ENCODE data around the gene EXOSC6. TPM values are rescaled to one million over a fixed set of nuclear protein-coding genes. Genes with fewer than 3 reads are reported as not detected.
"Not testable (repeated sequence)": the region's sequence is repeated elsewhere in the genome, so short reads cannot be mapped to it uniquely, and the experiment has no call there.

Gene EXOSC6
- total RNA-seq, 1 experiment from 2014 or later, result 49.8 TPM

GRCh38 chr16:70223216-70223615 is 28.5 kb downstream of the EXOSC6 start:
- BruUV-seq (replicated peaks); POLR2A ChIA-PET: not testable (repeated sequence)

GRCh38 chr16:70222574-70222973 is 29.2 kb downstream of the EXOSC6 start:
- H3K27me3 Mint-ChIP-seq (ENCODE audit: insufficient read depth, unreplicated experiment); H3K4me3 Mint-ChIP-seq (ENCODE audit: unreplicated experiment); intact Hi-C loops (cut with micrococcal nuclease); H3K9me3 Mint-ChIP-seq (ENCODE audit: unreplicated experiment); BruUV-seq (replicated peaks); DNase-seq (ENCODE audit: unreplicated experiment); H3K27ac Mint-ChIP-seq (ENCODE audit: low read depth, unreplicated experiment); POLR2A ChIA-PET: not testable (repeated sequence)
- CTCF ChIA-PET, result interaction anchor here (0.6 kb wide), 1 partner anchor 93 kb away, joined by 3 read pairs; no protein-coding TSS in a partner anchor
- H3K36me3 Mint-ChIP-seq (ENCODE audit: insufficient read depth, unreplicated experiment), result peaks cover 80% of the 10 kb centered on the region
- H3K4me1 Mint-ChIP-seq (ENCODE audit: insufficient read depth, unreplicated experiment), result peaks cover 11% of the 10 kb centered on the region

More at GRCh38 chr16:70223216-70223615, 28.5 kb downstream of the EXOSC6 start:
- intact Hi-C loops (cut with micrococcal nuclease); DNase-seq (ENCODE audit: unreplicated experiment); H3K4me3 Mint-ChIP-seq (ENCODE audit: unreplicated experiment); H3K9me3 Mint-ChIP-seq (ENCODE audit: unreplicated experiment); H3K27me3 Mint-ChIP-seq (ENCODE audit: insufficient read depth, unreplicated experiment): not testable (repeated sequence)
- H3K27ac Mint-ChIP-seq (ENCODE audit: low read depth, unreplicated experiment), result peak overlapping the region; percentile 46
- peaks cover 11% of the 10 kb centered on the region for H3K4me1 Mint-ChIP-seq (ENCODE audit: insufficient read depth, unreplicated experiment)
- CTCF ChIA-PET, result interaction anchor here (0.6 kb wide), 1 partner anchor 92 kb away, joined by 3 read pairs; no protein-coding TSS in a partner anchor
- peaks cover 80% of the 10 kb centered on the region for H3K36me3 Mint-ChIP-seq (ENCODE audit: insufficient read depth, unreplicated experiment)

GRCh38 chr16:70218586-70218985 is 33.2 kb downstream of the EXOSC6 start:
- POLR2A ChIA-PET; intact Hi-C loops (cut with micrococcal nuclease); H3K27me3 Mint-ChIP-seq (ENCODE audit: insufficient read depth, unreplicated experiment); H3K9me3 Mint-ChIP-seq (ENCODE audit: unreplicated experiment); BruUV-seq (replicated peaks); H3K4me1 Mint-ChIP-seq (ENCODE audit: insufficient read depth, unreplicated experiment); CTCF ChIA-PET; H3K4me3 Mint-ChIP-seq (ENCODE audit: unreplicated experiment); H3K27ac Mint-ChIP-seq (ENCODE audit: low read depth, unreplicated experiment): not testable (repeated sequence)
- peak; percentile 21 for DNase-seq (ENCODE audit: unreplicated experiment)
- H3K36me3 Mint-ChIP-seq (ENCODE audit: insufficient read depth, unreplicated experiment), result peaks cover 80% of the 10 kb centered on the region

DNA sequence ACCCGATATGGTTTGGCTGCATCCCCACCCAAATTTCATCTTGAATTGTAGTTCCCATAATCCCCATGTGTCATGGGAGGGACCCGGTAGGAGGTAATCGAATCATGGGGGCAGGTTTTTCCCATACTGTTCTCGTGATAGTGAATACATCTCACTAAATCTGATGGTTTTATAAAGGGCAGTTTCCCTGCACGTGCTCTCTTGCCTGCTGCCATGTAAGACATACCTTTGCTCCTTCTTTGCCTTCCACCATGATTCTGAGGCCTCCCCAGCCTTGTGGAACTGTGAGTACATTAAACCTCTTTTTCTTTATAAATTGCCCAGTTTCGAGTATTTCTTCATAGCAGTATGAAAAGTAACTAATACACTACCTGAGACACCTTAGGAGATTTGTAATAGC is 45.4 kb downstream of the EXOSC6 start:
- CTCF ChIA-PET, result not testable (repeated sequence)
- H3K36me3 Mint-ChIP-seq (ENCODE audit: insufficient read depth, unreplicated experiment), result peaks cover 29% of the 10 kb centered on the region

GRCh38 chr16:70204668-70205405 is 46.9 kb downstream of the EXOSC6 start:
- intact Hi-C loops (cut with micrococcal nuclease); H3K4me1 Mint-ChIP-seq (ENCODE audit: insufficient read depth, unreplicated experiment); H3K9me3 Mint-ChIP-seq (ENCODE audit: unreplicated experiment); H3K27me3 Mint-ChIP-seq (ENCODE audit: insufficient read depth, unreplicated experiment); CTCF ChIA-PET; POLR2A ChIA-PET; H3K4me3 Mint-ChIP-seq (ENCODE audit: unreplicated experiment); H3K27ac Mint-ChIP-seq (ENCODE audit: low read depth, unreplicated experiment); DNase-seq (ENCODE audit: unreplicated experiment); BruUV-seq (replicated peaks): not testable (repeated sequence)
- H3K36me3 Mint-ChIP-seq (ENCODE audit: insufficient read depth, unreplicated experiment), result peaks cover 27% of the 10 kb centered on the region

More for the DNA sequence above, 45.4 kb downstream of the EXOSC6 start:
- DNase-seq (ENCODE audit: unreplicated experiment); intact Hi-C loops (cut with micrococcal nuclease); BruUV-seq (replicated peaks); H3K4me1 Mint-ChIP-seq (ENCODE audit: insufficient read depth, unreplicated experiment); H3K9me3 Mint-ChIP-seq (ENCODE audit: unreplicated experiment); H3K27me3 Mint-ChIP-seq (ENCODE audit: insufficient read depth, unreplicated experiment); H3K4me3 Mint-ChIP-seq (ENCODE audit: unreplicated experiment); POLR2A ChIA-PET: not testable (repeated sequence)
- H3K27ac Mint-ChIP-seq (ENCODE audit: low read depth, unreplicated experiment), result peak overlapping the region; percentile 16

DNA sequence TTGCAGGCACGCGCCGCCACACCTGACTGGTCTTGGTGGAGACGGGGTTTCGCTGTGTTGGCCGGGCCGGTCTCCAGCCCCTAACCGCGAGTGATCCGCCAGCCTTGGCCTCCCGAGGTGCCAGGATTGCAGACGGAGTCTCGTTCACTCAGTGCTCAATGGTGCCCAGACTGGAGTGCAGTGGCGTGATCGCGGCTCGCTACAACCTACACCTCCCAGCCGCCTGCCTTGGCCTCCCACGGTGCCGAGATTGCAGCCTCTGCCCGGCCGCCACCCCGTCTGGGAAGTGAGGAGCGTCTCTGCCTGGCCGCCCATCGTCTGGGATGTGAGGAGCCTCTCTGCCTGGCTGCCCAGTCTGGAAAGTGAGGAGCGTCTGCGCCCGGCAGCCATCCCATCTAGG is 47.7 kb downstream of the EXOSC6 start:
- DNase-seq (ENCODE audit: unreplicated experiment); H3K27ac Mint-ChIP-seq (ENCODE audit: low read depth, unreplicated experiment); intact Hi-C loops (cut with micrococcal nuclease); H3K4me1 Mint-ChIP-seq (ENCODE audit: insufficient read depth, unreplicated experiment); H3K27me3 Mint-ChIP-seq (ENCODE audit: insufficient read depth, unreplicated experiment); H3K9me3 Mint-ChIP-seq (ENCODE audit: unreplicated experiment); POLR2A ChIA-PET; CTCF ChIA-PET; BruUV-seq (replicated peaks); H3K4me3 Mint-ChIP-seq (ENCODE audit: unreplicated experiment): not testable (repeated sequence)
- peaks cover 23% of the 10 kb centered on the region for H3K36me3 Mint-ChIP-seq (ENCODE audit: insufficient read depth, unreplicated experiment)

- H3K27me3 Mint-ChIP-seq (ENCODE audit: insufficient read depth, unreplicated experiment); H3K9me3 Mint-ChIP-seq (ENCODE audit: unreplicated experiment); H3K4me1 Mint-ChIP-seq (ENCODE audit: insufficient read depth, unreplicated experiment); intact Hi-C loops (cut with micrococcal nuclease); CTCF ChIA-PET; DNase-seq (ENCODE audit: unreplicated experiment); H3K27ac Mint-ChIP-seq (ENCODE audit: low read depth, unreplicated experiment); H3K4me3 Mint-ChIP-seq (ENCODE audit: unreplicated experiment); BruUV-seq (replicated peaks); POLR2A ChIA-PET: not testable (repeated sequence)
- H3K36me3 Mint-ChIP-seq (ENCODE audit: insufficient read depth, unreplicated experiment), result peaks cover 23% of the 10 kb centered on the region
Measured at GRCh38 chr16:70203508-70203907, 48.2 kb downstream of the EXOSC6 start.

DNA sequence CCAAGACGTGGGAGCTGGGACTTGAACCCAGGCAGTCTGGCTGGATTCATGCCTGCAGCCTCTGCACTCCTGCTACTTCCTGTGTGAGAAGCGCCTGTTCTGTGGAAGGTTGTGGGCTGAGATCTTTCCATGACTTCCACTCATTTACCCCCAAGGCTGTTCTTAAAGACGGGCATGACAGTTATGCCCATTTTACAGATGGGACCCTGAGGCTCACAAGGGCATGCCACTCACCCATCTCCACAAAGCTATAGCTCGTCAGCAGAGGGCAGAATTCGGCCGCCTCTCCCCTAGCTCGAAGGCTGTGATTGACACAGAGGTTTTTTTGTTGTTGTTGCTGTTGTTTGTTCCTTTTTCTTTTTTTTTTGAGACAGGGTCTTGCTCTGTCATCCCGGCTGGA is 51.7 kb downstream of the EXOSC6 start:
- POLR2A ChIA-PET; H3K36me3 Mint-ChIP-seq (ENCODE audit: insufficient read depth, unreplicated experiment); BruUV-seq (replicated peaks); H3K27me3 Mint-ChIP-seq (ENCODE audit: insufficient read depth, unreplicated experiment); DNase-seq (ENCODE audit: unreplicated experiment); intact Hi-C loops (cut with micrococcal nuclease); CTCF ChIA-PET; H3K4me1 Mint-ChIP-seq (ENCODE audit: insufficient read depth, unreplicated experiment); H3K27ac Mint-ChIP-seq (ENCODE audit: low read depth, unreplicated experiment); H3K9me3 Mint-ChIP-seq (ENCODE audit: unreplicated experiment); H3K4me3 Mint-ChIP-seq (ENCODE audit: unreplicated experiment): not testable (repeated sequence)

DNA sequence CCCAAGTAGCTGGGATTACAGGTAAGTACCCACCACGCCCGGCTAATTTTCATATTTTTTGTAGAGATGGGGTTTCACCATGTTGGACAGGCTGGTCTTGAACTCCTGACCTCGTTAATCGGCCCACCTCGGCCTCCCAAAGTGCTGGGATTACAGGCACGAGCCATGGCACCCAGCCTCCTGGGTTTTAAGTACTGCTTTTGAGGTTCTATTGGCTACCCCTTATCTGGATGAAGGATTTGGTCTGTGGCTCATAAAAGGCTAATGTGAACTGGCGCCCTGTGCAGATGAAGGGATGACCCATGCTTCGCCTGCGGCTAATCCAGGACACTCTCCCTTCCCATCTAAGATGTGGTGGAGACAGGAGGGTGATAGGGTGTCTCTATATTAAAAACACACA is 52.6 kb downstream of the EXOSC6 start:
- DNase-seq (ENCODE audit: unreplicated experiment); CTCF ChIA-PET; H3K4me3 Mint-ChIP-seq (ENCODE audit: unreplicated experiment); H3K9me3 Mint-ChIP-seq (ENCODE audit: unreplicated experiment); H3K27me3 Mint-ChIP-seq (ENCODE audit: insufficient read depth, unreplicated experiment); H3K27ac Mint-ChIP-seq (ENCODE audit: low read depth, unreplicated experiment); POLR2A ChIA-PET; H3K4me1 Mint-ChIP-seq (ENCODE audit: insufficient read depth, unreplicated experiment); intact Hi-C loops (cut with micrococcal nuclease); H3K36me3 Mint-ChIP-seq (ENCODE audit: insufficient read depth, unreplicated experiment): not testable (repeated sequence)
- TSS peak; percentile 14 for BruUV-seq (replicated peaks)
